NCI-H2227 treated with DMSO at 0.1 percent for 48 hours (cell line): ENCODE measurements around the gene NBPF1.
"Not testable (repeated sequence)": the region's sequence is repeated elsewhere in the genome, so short reads cannot be mapped to it uniquely, and the experiment has no call there.

Experiments used
- DNase-seq: peaks from one replicate; lab custom pipeline; 2025; lab: John Stamatoyannopoulos, UW

The NBPF1 gene

DNA sequence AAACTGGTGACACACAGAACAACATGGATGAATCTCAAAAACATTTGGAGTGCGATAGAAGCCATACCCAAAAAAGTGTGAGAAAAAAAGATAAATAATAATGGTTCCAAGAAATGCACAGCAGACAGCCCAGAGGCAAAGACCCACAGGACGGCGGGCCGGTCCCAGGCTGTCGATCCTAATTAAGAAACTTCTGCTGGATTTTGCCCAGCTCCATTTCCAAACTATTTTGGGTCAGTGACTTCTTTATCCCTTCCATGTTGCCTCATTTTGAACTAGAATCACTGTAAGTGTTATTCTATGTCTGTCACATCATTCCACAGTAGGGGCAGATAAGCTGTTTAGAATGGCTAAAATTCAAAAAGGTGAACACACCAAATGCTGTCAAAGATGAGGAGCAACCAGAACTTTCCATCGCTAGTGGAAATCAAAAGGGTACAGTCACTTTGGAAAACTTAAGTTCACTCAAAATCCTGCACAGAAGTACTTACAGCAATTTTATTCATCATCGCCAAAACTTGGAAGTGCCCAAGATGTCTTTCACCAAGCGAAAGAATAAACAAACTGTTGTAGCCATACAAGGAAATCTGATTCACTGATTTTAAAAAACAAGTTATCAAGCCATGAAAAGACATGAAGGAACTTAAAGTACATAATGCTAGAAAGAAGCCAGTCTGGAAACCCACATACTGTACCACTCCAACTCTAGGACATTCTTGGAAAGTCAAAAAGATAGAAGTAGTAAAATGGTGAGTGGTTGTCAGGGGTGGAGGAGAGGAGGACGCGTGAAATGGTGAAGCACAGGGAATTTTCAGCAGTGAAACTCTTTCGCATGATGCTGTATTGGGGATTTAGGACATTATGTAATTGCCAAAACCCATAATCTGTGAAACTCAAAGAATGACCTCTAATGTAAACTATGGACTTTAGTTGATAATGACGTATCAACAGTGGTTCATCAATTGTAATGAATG lies 7.5 kb downstream of the NBPF1 start:
- no peak for DNase-seq

DNA sequence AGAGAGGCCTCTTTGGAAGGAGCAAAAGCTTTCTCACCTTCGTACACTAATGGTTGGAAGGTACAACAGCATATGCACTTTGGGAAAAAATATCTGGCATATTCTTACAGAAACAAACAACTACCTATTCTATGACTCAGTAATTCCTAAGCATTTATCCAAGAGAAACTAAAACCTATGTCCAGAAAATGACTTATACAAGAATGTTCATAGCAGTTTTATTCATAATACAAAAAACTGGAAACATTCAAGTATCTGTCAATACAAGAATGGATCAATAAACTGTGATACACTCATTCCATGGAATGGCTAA lies 8.2 kb downstream of the NBPF1 start:
- no peak for DNase-seq

DNA sequence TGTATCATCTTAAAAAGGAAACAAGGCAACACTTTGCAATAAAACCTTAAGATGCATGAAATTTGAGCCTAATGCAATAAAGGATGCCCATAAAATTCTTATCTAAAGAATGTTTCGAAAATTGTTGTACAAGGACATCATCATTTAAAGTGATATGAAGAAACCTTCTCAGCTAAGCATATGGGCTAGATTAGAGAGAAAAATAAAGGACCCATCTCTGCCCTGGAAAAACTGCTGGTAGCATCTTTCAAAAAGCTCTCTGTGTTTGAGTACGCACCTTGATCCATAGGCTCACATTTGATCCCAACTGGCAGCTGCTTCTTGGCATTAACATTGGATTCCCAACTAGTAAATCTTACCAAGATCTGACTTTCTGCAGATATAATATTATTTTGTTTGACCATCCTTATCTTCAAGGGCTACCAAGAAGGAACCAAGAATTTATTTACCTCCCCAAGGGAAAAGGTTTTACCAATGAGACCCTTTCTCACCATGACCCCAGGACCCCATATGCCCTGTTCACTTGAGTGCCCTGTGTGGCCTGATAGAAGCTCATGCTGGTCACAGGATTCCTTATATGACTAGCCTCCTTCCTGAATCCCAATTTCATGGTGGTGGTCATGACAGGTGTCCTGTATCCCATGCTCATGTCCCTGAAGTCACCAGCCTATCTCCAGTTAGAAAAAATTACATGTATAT lies 8.7 kb downstream of the NBPF1 start:
- DNase-seq, result not testable (repeated sequence)

DNA sequence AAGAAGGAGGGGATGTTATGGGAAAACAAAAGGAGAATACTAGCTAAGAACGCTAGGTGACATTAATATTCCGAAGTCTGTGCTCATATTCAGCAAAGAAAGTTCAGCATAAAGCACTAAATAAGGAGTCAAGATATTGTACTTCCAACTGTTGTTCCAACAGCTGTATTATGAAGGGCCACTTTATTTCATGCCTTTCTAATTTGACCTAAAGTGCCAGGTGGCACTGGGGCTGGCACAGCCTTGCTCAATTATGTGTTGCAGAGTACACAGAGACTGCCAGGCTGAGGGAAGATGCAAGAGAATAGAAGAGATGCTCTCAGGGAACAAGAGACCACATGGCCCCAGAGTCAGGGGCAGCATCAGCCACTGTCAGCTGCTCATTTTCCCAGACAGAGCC lies 9.7 kb downstream of the NBPF1 start:
- not testable (repeated sequence) for DNase-seq

DNA sequence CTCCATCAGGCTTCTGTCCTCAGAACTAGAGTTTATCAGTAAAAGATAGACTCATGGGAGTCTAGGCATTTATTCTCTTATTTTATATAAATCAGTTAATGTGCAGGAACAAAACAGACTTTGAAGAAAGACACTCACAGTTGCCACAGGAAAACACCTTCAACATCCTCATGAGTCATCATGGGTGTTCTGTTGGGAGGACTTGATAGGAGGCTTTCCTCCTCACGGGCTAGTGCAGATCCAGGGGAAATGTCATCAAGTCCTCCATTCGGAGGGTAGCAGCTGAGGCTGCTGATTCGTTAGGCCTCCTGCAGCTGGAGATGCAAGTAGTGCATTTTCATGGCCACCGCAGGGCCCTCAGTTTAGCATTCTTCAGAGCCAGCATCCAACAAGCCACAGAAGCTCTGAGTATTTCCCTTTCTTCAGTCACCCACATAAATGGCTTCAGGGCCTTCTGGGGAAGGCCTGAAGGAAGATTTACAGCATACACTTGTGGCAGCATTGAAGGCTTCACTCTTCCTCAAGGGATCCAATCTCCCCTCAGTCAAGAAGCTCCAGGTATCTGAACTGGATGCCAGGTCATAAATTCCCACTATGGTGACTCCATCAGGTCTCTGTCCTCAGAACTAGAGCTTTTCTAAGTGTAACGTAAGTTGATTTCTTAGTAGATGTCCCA lies 10.9 kb downstream of the NBPF1 start:
- DNase-seq, result not testable (repeated sequence)

DNA sequence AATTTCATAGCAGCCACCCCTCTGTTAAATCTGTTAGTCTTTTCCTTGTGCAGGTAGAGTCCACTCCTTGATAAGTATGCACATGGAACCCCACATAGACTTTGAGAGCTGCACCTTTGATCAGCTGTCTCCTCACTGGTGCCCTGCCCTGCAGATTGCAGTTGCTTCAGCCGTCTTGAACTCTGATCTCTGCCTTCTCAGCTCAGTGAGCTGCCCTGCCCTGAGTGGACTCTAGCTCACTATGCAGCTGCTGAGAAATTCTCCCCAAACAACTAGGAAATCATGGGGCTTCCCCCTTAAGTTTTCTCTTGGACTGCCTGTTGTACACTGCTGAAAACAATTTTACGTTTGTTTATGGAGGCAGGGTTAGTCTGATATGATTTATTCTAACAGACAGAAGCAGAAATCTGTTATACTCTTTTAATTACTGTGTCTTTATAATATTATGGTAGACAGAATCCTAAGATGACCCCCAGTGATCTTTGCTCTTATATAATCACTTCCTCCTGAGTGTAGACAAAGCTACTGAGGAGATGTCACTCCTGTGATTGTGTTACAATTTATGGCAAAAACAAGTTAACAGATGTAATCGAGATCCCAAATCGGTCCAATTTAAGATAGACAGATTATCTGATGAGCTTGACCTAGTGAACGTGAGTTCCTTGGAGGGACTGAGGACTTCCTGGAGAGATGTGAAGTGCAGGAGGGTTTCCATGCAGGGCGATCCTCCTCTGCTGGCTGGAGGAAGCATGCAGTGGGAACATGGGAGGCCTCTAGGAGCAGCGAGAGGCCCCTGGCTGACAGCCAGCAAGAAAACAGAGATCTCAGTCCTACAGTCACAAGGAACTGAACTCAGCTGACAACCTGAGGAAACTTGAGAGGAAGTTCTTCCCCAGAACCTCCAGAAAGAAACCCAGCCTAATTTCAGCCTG lies 12.2 kb downstream of the NBPF1 start:
- DNase-seq, result not testable (repeated sequence)

DNA sequence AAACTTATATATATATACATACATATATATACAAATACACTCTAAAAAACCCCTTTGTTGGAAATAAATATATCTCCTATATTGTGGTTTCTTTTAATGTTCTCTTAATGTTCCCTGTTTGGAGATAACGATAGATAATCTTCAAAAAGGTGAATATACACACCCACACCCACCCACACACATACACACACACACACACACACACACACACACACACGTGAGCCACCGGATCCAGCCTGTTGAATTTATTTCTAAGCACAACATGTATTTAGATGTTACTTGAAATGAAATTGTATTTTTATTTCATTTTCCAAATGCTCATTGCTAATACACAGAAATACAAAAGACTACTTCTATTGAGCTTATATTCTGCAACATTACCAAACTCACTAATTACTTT lies 14.0 kb downstream of the NBPF1 start:
- not testable (repeated sequence) for DNase-seq

DNA sequence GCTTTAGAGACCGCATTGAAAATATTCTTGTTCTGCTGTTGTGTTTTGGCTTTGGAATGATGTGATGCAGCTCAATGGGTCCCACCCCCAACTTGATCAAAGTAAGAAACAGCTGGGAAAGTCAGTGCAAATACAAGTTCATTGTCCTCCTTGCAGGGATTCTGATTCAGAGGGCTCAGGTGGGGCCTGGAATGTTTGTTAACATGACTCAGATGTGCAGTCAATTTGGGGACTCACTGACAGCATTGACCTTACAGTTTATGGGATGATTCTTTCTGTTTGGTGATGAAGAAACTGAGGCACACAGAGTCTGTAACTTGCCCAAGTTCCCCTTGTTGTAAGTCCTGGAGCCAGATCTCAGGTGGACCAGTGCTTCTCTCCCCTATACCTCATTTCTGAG lies 18.1 kb downstream of the NBPF1 start:
- not testable (repeated sequence) for DNase-seq

DNA sequence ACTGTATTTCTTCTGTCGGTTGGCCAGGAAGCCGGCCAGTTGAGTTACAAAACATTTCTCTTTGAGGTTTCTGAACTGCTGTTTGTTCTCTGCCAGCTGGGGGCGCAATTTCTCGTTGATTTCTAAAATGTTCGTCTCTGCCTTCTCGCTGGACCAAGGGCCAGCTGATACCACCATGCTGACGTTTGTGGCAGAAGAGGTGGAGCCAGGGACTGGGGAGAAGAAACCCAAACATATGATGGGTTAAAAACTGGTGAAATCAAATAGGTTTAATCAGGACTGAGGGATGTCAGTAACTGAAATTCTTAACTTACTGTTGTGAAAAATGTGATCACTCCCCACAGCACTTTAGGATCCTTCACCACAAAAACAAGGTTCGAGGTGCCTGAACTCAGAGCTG lies 21.5 kb downstream of the NBPF1 start:
- DNase-seq, result not testable (repeated sequence)

DNA sequence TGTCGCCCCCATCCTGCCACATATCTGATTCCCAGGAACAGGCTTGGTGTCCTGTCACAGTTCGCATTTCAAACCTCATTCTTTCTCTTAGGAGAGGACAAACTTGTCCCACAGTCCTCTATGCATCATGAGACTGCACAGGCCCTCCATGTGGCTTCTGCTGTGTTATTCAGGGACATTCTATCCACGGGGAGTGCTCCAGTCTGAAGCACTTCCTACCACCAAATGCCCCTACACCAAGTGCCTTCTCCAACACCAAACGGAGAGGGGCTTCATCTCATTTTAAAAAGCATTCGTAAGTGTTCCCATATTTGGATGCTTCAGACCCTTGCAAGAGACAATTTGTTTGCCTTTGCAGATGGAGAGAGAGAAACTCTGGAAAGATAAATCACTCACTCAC lies 25.3 kb downstream of the NBPF1 start:
- DNase-seq, result not testable (repeated sequence)

DNA sequence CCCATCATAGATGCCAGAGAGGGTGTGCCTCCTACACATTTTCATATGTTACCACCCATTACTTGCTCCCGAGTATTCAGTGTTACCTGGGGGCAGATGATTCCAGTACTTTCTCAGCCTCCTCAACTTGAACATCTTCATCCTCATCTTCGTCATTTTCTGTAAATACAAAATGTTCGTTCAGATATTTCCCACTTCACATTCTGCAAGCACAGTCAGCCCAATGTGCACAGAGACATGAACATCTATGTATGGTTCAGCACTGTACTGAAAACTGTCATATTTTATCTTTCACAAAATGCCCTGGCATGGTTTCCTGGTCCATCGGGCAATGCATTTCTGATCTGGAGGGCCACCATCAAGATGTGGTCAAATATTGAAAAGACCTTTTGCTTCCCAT lies 25.7 kb downstream of the NBPF1 start:
- not testable (repeated sequence) for DNase-seq

DNA sequence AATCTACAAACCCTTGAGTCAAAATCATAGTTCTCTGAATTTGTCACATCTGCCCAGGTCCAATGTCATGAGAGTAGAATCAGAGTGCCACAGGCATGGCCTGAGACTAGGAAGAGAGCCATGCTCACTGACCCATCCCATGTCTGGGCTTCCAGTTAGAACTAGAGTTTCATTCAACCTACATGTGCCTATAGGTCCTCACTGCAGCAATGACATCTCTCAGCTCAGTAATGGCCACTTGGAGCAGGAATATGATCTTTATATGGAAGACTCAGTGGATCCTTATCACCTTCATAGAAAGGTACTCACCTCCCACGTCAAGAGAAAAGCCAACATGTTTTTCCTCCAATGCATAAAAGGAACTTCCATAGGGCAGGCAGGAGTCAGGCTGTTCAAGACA lies 48.0 kb downstream of the NBPF1 start:
- DNase-seq, result not testable (repeated sequence)

DNA sequence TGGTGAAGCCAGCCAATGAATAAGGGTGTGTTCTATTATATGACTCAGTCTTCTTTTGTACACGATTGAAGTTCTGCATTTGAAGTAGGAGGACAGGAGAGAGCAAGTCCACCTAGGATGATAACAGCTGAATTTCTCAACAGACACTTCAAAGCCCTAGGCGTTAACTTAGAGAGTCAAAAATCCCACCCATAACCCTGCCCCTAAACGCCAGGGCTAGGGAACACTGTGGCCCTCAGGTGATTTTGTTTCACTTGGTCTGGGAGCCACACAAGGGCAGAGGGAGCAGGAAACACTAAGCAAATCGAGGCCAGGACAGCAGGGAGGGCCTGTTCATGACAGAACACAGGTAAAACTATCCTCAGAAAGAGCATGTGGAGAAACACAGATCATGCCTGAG lies 52.3 kb downstream of the NBPF1 start:
- not testable (repeated sequence) for DNase-seq

DNA sequence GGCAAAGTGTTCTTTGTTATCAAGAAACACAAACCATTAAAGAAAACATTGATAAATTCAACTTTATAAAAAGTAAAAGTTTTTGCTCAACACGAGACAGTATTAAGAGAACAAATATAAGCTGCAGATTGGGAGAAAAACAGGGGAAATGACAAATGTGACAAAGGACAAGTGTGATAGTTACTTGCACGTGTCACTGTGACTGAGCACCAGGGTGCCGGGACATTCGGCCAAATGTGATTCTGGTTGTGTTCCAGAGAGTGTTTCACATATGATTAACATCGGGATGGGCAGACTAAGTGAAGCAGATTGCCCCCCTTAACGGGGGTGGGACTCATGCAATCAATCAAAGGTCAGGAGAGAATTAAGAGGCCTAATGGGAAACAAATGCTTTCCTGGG lies 52.9 kb downstream of the NBPF1 start:
- not testable (repeated sequence) for DNase-seq

DNA sequence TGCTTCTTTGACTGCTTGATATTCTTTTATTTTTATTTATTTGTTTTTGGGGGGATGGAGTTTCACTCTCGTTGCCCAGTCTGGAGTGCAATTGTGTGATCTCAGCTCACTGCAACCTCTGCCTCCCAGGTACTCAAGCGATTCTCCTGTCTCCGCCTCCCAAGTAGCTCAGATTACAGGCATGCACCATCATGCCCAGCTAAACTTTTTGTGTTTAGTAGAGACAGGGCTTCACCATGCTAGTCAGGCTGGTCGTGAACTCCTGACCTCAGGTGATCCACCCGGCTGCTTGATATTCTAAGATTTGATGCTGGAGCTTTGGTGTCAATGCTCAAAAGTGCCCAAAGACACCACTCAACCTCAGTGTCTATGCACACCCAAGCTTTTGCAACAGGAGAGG lies 53.7 kb downstream of the NBPF1 start:
- DNase-seq, result not testable (repeated sequence)

DNA sequence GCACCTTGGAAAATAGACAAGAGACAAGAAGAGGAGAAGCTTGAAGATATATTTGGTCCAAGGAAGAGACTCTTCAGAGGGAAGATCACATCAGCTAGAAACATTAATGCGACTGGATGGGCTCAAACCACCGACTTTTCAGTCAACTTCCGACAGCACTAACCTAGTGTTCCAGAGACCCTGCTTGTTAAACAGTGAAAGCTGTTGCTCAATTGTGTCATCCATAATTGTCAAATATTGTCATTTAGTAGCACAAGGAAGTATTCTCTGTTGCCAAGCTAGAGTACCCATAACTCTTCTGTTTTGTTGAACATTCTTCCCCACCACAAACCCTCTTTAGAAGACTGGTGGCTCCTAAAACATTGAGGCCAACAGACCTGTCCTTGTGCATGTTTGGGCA lies 56.3 kb downstream of the NBPF1 start:
- DNase-seq, result not testable (repeated sequence)

DNA sequence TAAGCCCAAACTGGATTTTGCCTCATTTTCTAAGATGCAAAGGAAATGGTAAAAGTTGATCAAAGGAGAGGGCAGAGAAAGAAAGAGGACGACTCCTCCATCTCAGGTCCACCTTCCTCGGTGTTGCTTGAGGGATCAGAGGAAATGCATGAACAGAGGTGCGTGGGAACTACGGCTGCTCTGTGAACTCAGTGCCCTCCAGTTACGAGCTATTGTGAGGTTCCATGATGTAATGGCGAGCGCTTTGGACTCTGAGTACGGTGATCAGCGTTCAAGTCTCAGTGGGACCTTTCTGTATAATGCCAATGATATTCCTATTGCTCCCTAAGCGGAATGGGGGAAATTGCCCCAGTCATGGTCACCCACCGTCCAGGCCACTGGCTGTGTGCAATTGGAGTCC lies 60.1 kb downstream of the NBPF1 start:
- DNase-seq, result not testable (repeated sequence)

DNA sequence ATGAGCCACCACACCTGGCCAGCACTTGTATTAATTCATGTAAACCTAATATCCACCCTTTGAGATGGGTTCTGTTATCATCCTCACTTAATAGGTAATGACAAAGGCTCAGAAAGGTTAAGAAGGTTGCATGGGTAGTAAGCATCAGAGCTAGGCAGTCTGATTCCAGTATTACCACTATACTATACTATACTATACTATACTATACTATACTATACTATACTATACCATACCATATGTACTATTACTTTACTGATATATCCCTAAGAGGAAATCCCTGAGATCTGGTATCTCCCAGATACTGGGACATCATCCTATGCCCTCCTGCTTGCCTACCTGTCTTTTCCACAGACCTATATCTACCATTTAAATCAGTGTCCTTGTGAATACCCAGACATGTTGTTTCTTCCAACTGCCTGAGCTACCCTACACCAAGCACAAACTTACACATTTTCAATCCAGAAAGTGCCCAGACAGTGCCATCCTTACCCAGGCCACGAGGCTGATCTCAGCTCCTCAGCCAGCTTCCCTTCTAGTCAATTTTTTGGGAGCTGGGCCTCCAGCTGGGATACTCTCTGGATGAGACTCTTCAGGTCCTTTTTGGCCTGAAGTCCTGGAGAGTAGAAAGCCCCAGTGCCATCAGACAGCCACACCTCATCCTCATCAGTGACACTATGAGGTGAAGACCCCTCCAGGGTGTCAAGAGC lies 63.0 kb downstream of the NBPF1 start:
- DNase-seq, result not testable (repeated sequence)

DNA sequence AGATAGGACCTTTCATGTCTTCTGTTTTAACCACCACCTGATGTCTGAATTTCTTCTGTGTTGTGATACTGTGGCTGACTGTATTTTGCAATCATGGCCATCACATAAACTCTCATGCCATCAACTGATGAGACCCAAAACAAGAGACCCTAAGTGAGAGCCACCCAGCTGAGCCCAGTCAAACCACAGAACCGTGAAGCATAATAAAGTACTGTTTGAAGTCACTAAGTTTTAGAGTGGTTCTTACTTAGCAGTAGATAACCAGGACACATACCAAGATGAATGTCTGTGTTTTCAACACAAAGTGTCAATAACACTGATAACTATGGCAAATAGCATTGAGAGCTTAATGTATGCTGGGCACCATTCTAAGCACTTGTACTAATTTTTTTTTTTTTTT lies 63.8 kb downstream of the NBPF1 start:
- not testable (repeated sequence) for DNase-seq

DNA sequence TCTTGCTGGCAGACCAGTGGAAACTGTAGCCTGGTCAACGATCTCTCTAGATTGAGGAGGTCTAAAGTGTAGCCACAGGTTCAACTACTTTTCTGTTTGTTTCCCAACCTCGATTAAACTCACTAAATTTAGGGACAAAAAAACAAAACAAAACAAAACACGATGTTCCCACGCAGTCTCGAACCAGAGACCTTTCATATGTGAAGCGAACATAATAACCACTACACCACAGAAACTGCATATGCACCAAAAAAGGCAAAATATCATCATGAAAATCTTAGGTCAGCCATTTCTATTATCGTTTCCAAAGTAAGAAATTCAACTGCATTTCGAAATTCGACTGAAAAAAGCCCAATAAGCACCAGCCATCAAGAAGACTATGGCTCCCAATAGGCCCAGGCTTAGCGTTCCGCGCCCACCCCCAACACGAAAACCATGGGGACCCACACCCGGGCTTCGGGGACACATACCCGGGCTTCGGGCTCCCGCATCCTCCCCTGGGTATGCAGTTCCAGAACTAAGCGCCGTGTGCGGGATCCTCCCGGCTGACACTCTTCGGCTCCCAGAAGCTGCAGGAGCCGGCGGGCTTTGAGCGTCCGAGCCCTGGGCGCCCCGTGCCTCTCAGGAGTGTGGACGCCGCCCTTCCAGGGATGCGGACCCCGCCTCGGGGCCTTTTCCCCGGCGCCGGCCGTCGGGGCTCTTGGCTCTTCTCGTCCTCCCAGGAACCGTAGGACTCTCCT lies 65.7 kb downstream of the NBPF1 start:
- not testable (repeated sequence) for DNase-seq
